Measurements from ENCODE around the gene G2E3.

GRCh38 chr14:30607156-30607780 is 48.3 kb downstream of the G2E3 start:
- TF ChIP-seq CTCF (IDR thresholded peaks at IDR 0.05) (no peak), POLR2A (IDR thresholded peaks at IDR 0.05) (no peak), EP300 (IDR thresholded peaks at IDR 0.05) (no peak)
